ENCODE data around the gene BCL2L1.

BCL2L1 gene

GRCh38 chr20:31738729-31739549 is 16.3 kb upstream of the BCL2L1 start, which contains the start of gene TPX2:
Gene TPX2 (plus strand): TSS chr20:31739290. CDS start chr20:31757477, 18,187 bp downstream.
- in situ Hi-C loops (cut with MboI; ENCODE audit: low sequenced_read_pairs): loop anchor here (25.0 kb wide), 1 partner anchor 152 kb away; no protein-coding TSS in a partner anchor

DNA sequence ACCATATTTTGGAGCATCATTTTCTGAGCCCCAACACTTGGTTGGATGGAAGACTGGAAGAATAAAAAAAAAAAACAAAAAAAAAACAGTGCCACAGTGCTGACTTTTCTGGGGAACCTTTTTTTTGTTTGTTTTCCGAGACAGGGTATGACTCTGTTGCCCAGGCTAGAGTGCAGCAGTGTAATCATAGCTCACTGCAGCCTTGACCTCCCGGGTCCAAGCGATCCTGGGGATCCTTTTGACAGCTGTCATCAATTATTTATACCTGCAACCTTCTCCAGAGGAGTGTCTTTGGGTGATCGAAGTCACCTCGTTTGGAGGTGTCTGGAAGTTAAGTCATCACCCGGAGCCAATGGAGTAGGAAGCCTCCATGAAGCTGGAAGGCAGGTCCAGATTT is 8.7 kb upstream of the BCL2L1 start:
- in situ Hi-C loops (cut with MboI; ENCODE audit: low sequenced_read_pairs): loop anchor here (25.0 kb wide), 1 partner anchor 144 kb away; no protein-coding TSS in a partner anchor

DNA sequence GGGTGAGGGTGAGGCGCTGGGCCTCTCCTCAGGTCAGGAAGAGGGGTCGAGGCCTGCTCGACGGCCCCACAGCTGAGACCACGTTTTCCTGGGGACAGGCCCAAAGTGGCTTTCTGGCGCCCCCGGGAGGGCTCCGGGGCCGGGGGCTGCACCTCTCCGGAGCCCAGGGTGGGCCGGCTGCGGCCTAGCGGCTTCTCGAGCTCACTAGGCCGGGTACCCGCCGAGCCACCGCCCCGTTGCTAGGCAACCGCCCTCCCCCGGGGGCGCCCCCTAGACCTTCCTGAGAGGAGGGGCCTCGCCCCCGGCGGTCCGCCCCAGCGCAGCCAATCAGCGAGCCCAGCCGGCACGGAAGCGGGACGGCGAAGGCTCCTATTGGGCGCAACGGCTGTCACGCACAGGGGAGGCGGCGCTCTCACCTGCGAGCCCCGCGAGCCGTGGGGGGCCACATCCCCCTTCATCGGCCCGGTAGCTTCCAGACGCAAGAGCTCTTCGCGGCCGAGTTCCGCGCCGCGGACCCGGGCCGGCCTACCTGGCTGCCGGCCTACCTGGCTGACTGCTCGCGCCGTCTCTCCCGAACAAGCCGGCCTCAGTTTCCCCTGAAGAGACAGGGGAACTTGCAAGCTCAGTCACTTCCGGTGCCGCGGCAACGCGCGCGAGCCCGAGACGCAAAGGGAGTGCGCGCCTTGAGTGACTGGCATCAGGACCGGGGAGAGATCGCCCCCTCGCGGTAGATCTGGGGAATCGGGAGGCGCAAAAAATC is 831 bp upstream of the BCL2L1 start:
- in situ Hi-C loops (cut with MboI; ENCODE audit: low sequenced_read_pairs): loop anchor here (10.0 kb wide), 1 partner anchor 59 kb away; no protein-coding TSS in a partner anchor

DNA sequence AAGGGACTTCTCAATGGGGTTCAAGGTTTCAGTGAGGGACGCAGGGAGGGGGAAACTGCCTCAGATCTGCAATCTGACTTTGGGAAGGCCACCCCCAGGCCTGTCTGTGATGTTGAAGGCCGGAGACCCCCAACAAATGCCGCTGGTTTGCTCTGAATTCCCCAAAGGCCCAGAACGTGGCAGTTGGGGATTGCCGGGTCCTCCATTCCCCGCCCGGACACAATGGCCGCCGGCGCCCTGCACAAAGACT is 326 bp upstream of the BCL2L1 start:
- in situ Hi-C loops (cut with MboI; ENCODE audit: low sequenced_read_pairs): loop anchor here (10.0 kb wide), 1 partner anchor 58 kb away; no protein-coding TSS in a partner anchor

GRCh38 chr20:31721408-31722256 is 1.0 kb downstream of the BCL2L1 start:
- in situ Hi-C loops (cut with MboI; ENCODE audit: low sequenced_read_pairs): loop anchor here (10.0 kb wide), 1 partner anchor 57 kb away; no protein-coding TSS in a partner anchor

DNA sequence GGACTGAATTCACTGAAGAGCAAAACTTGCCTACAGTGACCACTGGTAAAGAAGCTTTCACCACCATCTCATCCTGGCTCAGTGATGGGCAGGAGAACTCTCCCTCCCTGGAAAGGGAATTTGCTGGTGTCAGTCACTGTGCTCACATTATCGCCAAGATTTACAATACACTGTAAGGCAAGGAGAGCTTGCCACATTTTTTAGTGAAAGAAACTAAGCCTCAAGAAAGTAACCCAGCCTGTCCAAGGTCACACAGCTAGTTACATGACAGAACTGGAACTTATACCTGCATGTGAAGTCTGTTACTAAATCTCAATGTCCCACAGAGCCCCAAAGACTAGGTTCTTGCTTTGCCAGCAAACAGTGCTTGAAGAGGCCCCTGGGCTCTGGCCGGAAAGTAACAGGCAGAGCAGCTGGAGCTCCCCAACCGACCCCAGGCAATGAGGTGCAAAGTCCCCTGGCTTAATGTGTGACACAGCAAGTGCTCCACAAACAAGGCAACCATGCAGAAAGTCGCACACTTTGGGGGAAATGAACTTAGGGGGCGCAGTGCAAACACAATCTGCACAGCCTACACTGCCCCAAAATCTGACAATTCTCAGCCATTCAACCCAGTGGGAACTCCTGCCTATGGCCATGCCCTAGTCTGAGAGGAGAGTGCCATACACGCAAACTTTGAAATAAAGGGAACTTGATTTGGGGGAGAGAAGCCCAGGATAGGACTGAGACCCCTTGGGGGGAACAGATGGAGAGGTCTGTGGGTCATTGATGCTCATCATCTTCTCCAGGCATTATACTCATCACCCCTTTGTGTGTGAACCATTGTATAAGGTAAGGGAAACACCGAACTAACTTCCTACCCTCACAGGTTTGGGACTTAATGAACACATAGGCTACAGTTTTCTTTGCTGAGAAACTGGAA is 1.9 kb downstream of the BCL2L1 start:
- in situ Hi-C loops (cut with MboI; ENCODE audit: low sequenced_read_pairs): loop anchor here (10.0 kb wide), 1 partner anchor 56 kb away; no protein-coding TSS in a partner anchor

- in situ Hi-C loops (cut with MboI; ENCODE audit: low sequenced_read_pairs): loop anchor here (10.0 kb wide), 1 partner anchor 55 kb away; no protein-coding TSS in a partner anchor
Observed at GRCh38 chr20:31719644-31720485, 2.8 kb downstream of the BCL2L1 start.

DNA sequence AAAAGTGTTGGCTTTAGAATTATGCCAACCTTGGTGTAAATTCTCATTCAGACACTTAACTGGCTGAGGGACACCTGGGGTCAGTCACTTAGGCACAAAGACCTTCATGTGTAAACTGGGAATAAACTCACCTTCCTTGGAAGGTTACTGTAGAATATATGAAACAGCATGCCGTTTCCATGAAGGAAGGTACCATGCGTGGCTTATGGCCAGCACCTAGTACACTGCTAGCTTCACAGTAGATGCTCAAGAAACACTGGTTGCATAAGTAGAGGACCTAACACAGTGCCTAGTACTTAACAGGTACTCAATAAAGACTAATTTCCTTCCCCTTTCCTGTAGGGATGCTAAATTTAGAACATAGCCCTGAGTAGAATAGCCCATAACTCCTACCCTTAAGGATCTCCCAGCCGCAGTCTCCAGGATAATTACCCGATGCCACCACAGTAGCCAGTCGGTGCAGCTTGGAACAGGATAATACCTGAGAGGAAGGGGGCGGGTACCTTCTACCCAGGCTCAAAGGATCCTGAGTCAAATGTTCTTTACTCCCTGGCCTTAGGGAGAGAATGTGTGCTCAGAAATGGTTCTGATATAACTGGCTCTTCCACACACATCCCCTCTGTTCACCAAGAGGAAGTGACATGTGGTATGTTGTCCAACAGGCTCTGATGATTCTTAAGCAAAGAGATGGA is 3.6 kb downstream of the BCL2L1 start:
- in situ Hi-C loops (cut with MboI; ENCODE audit: low sequenced_read_pairs): no loop called here

DNA sequence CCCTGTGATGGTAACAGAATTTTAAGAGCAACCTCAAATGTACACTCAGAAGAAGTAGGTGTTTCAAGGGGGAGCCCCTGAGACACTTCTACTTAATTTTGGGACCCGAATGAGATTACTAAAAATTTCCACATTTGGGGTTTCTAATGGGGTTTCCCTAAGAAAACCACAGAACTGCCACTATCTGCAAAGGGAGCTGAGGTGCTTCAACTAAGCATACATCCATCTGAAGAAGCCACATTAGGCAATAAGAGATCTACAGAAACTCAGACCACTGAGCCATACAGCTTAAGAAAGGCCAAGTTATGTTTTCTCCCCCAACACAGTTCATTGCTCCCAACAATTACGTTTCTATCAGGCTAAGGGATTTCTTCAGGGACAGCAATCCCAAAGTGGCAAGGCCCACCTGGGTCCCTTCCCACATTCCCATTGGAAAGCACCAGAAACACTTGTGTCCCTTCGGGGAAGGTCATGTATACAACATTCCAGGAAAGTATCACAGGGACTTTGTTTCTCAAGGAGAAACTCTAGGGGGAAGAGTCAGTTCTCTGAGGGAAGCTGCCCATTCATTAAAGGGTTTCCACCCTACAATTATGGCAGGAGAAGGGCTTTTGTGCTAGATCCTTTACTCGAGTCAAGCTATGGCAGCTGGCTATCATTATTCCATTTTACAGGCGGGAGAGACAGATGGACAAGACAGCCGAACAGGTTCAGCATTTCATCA is 5.0 kb downstream of the BCL2L1 start:
- in situ Hi-C loops (cut with MboI; ENCODE audit: low sequenced_read_pairs): no loop called here

- in situ Hi-C loops (cut with MboI; ENCODE audit: low sequenced_read_pairs): no loop called here
Observed at GRCh38 chr20:31716818-31717477, 5.7 kb downstream of the BCL2L1 start.

DNA sequence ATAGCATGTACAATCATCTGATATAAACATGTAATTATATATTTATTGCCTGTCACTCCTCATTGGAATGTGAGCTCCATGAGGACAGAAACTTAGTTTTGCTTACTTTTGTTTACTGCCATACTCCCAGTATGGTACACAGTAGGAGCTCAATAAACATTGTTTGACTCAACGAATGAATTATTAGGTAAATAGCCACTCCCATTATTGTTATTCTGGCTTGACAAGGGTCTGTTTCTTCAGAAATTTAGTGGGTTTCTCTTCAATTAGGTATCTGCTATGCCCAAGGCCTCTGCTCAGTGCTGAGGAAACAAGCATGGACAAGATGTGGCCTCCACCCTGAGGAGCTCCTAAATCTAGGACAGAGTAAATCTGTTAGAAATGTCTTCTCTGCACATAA is 6.3 kb downstream of the BCL2L1 start:
- in situ Hi-C loops (cut with MboI; ENCODE audit: low sequenced_read_pairs): no loop called here

DNA sequence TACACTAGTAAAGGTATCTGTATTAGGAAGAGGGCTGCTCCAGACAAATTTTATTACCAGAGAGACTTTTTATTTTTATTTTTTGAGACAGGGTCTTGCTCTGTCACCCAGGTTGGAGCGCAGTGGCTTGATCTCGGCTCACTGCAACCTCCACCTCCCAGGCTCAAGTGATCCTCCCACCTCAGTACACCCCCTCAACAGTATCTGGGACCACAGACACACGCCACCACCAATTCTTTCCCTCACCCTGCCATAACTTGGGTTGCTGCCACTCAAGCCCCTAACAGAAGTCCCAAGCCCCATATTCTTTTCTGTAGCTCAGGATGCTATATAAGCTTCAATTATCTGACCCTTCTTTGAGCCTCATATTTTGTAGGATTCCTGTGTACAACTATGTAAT is 6.9 kb downstream of the BCL2L1 start:
- in situ Hi-C loops (cut with MboI; ENCODE audit: low sequenced_read_pairs): no loop called here

DNA sequence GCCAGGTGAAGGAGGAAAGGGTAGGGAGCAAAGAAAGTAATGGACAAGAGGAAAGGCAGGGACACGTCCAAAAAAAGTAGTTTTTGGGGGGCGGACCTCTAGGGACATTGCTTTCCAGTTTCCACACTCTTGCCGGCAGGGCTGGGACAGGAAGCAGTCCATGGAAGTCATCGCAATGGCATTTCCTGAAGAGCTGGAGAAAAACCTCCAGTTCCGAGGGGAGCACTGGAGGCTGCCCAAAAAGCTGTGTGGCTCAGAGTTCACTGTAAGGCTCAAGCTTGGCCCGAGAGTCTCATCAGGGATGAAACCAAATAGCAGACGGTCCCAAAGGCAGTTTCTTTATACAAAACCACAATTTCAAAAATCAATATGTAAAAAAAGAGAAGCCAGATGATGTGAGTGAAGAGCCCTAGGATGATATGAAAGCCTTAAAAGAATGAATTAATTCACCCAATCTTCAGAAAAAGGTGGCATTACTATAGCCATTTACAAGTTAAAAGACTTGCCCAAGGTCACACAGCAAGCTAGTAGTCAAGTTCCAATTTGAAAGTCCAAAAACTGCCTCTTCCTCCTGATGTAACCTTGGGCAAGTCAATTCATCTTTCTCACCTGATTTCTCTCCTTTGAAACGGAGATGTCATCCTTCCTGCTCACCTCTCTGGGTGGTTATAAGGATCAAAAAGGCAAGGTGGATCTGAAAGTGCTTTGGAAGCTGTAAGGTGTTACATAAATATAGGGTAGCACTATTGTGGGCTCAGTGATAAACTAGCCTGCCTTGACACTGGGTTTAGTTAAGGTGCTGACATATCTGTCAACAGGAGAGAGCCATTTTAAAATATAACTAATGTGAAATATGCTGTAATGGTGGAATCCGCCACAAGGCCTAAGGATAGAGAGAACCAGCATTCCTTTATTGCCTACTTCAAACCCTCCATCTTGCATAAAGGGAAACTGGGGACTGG is 9.1 kb downstream of the BCL2L1 start:
- in situ Hi-C loops (cut with MboI; ENCODE audit: low sequenced_read_pairs): no loop called here

DNA sequence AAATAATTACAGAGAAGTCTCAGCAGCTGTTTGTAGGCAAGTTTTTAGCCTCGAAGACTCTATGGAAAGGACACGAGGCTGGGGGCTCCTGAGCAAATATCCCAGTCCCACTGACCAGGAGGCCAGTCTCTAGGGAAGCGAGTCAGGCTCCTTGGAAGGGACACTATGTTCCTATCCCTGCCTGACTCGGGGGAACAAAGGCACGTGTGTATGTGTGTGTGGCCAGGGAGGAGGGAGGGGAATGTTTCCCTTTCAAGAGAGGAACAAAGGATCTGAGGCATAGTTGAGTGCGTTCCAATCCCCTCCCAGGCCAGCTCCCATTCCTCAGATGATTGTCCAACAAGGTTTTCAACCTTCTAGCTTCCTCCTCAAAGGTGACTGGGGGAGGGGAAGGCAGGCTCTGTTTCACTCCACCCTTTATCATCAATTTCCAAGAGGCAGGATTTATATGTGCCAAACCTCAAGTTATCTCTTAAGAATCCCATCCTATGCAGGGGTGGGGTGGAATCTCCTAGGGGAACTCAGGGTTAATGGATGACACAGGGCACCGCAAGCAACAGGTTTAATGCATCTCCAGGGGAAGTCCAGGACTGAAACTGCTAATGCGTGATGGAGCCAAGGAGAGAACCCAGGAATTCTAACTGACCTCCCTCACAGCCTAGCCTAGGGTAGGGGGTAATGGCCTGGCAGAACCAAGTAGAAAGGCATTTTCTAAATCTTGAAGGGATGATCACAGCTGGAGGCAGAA is 9.9 kb downstream of the BCL2L1 start:
- in situ Hi-C loops (cut with MboI; ENCODE audit: low sequenced_read_pairs): no loop called here

GRCh38 chr20:31712112-31712553 is 10.5 kb downstream of the BCL2L1 start:
- in situ Hi-C loops (cut with MboI; ENCODE audit: low sequenced_read_pairs): no loop called here

Measured in HL-60/S4 treated with phorbol 12-myristate 13-acetate at 8.2 ng/mL for 4 days and 3 days (cell line).